Smooth muscle cell of bladder (primary cell): Measurements from ENCODE around the gene CDC5L. TPM values are rescaled to one million over a fixed set of nuclear protein-coding genes. Genes with fewer than 3 reads are reported as not detected.

Source experiments
- total RNA-seq: library from RNA; depleted of rRNA; stranded (reverse); fragments of >200 nt; gene quantifications from 2 replicates; pipeline ENCODE4 v1.2.3, GENCODE V29; 2014

CDC5L gene
- total RNA-seq = 17.4 and 20.1 TPM in 2 replicates

GRCh38 chr6:44387346-44388134, at the start of gene CDC5L:
CDC5L (plus strand) TSS chr6:44387706; CDS start chr6:44387824, 118 bp downstream.

GRCh38 chr6:44342489-44342888, 45.0 kb upstream of the CDC5L start, which contains the start of gene SPATS1:
SPATS1 (plus strand) TSS chr6:44342650; CDS start chr6:44343096, 446 bp downstream.

Other genes starting within 250 kb of the CDC5L start
- under 0.01 and 0.09 TPM in 2 replicates for gene CAPN11, start 228.9 kb upstream of the CDC5L start, total RNA-seq
- gene MYMX, start 170.8 kb upstream of the CDC5L start, total RNA-seq = not detected in 2 replicates
- 3.1 and 6.2 TPM in 2 replicates for gene SLC29A1, start 164.1 kb upstream of the CDC5L start, total RNA-seq
- gene HSP90AB1, start 140.6 kb upstream of the CDC5L start, total RNA-seq = 262 and 386 TPM in 2 replicates
- 95.9 and 114 TPM in 2 replicates for gene SLC35B2, start 130.2 kb upstream of the CDC5L start, total RNA-seq
- 2.3 and 3.6 TPM in 2 replicates for gene NFKBIE, start 122.2 kb upstream of the CDC5L start, total RNA-seq
- not detected in 2 replicates for gene TMEM151B, start 117.3 kb upstream of the CDC5L start, total RNA-seq
- gene AARS2, start 74.4 kb upstream of the CDC5L start, total RNA-seq = 9.2 and 13.0 TPM in 2 replicates
- gene SPATS1, start 45.1 kb upstream of the CDC5L start, total RNA-seq = not detected in 2 replicates